ENCODE results near the gene GLT1D1.

Gene GLT1D1

GRCh38 chr12:128909653-128910052 is 56.4 kb downstream of the GLT1D1 start:
- Histone ChIP-seq H3K79me2 (no peaks in the 10 kb centered on the region), H3K4me3 (ENCODE audit: low read depth, low read length) (no peak overlapping the region), H3K27me3 (ENCODE audit: control insufficient read depth, insufficient read depth, low read length) (no peaks in the 10 kb centered on the region), H3K36me3 (ENCODE audit: control insufficient read depth, insufficient read depth, low read length) (no peaks in the 10 kb centered on the region), H3K4me1 (no peaks in the 10 kb centered on the region), H3K27ac (no peak overlapping the region), H3K4me2 (ENCODE audit: low read length) (no peak overlapping the region), H3K9me3 (ENCODE audit: control insufficient read depth, low read length) (no peaks in the 10 kb centered on the region), H2AFZ (no peak overlapping the region), H3K9ac (no peak overlapping the region)
- no peak for TF ChIP-seq CTCF (IDR thresholded peaks at IDR 0.05)

GRCh38 chr12:128910629-128911028 is 57.4 kb downstream of the GLT1D1 start:
- Histone ChIP-seq H3K79me2 (no peaks in the 10 kb centered on the region), H3K27me3 (ENCODE audit: control insufficient read depth, insufficient read depth, low read length) (no peaks in the 10 kb centered on the region), H2AFZ (no peak overlapping the region), H3K4me1 (no peaks in the 10 kb centered on the region), H3K9ac (no peak overlapping the region), H3K36me3 (ENCODE audit: control insufficient read depth, insufficient read depth, low read length) (no peaks in the 10 kb centered on the region), H3K27ac (no peak overlapping the region), H3K9me3 (ENCODE audit: control insufficient read depth, low read length) (no peaks in the 10 kb centered on the region), H3K4me3 (ENCODE audit: low read depth, low read length) (no peak overlapping the region), H3K4me2 (ENCODE audit: low read length) (no peak overlapping the region)
- no peak for TF ChIP-seq CTCF (IDR thresholded peaks at IDR 0.05)

GRCh38 chr12:128911861-128912260 is 58.6 kb downstream of the GLT1D1 start:
- no peak for TF ChIP-seq CTCF (IDR thresholded peaks at IDR 0.05)
- Histone ChIP-seq H3K9me3 (ENCODE audit: control insufficient read depth, low read length) (no peaks in the 10 kb centered on the region), H3K36me3 (ENCODE audit: control insufficient read depth, insufficient read depth, low read length) (no peaks in the 10 kb centered on the region), H3K4me3 (ENCODE audit: low read depth, low read length) (no peak overlapping the region), H3K27ac (no peak overlapping the region), H3K27me3 (ENCODE audit: control insufficient read depth, insufficient read depth, low read length) (no peaks in the 10 kb centered on the region), H3K4me1 (no peaks in the 10 kb centered on the region), H2AFZ (no peak overlapping the region), H3K79me2 (no peaks in the 10 kb centered on the region), H3K9ac (no peak overlapping the region), H3K4me2 (ENCODE audit: low read length) (no peak overlapping the region)

GRCh38 chr12:128914908-128915563 is 61.8 kb downstream of the GLT1D1 start:
- H3K4me3 ChIP-seq (ENCODE audit: low read depth, low read length) = no peak overlapping the region
- H3K4me2 ChIP-seq (ENCODE audit: low read length) = no peak overlapping the region
- TF ChIP-seq CTCF (IDR thresholded peaks at IDR 0.05) = no peak
- no peaks in the 10 kb centered on the region for H3K4me1 ChIP-seq
- H3K27me3 ChIP-seq (ENCODE audit: control insufficient read depth, insufficient read depth, low read length) = no peaks in the 10 kb centered on the region
- H3K9ac ChIP-seq = no peak overlapping the region
- no peak overlapping the region for H3K27ac ChIP-seq
- no peaks in the 10 kb centered on the region for H3K79me2 ChIP-seq
- H3K36me3 ChIP-seq (ENCODE audit: control insufficient read depth, insufficient read depth, low read length) = no peaks in the 10 kb centered on the region
- no peak overlapping the region for H2AFZ ChIP-seq
- H3K9me3 ChIP-seq (ENCODE audit: control insufficient read depth, low read length) = no peaks in the 10 kb centered on the region

GRCh38 chr12:128916425-128916824 is 63.1 kb downstream of the GLT1D1 start:
- no peak for TF ChIP-seq CTCF (IDR thresholded peaks at IDR 0.05)
- no peak overlapping the region for H3K27ac ChIP-seq
- H3K4me3 ChIP-seq (ENCODE audit: low read depth, low read length) = no peak overlapping the region
- no peak overlapping the region for H3K4me2 ChIP-seq (ENCODE audit: low read length)
- no peaks in the 10 kb centered on the region for H3K79me2 ChIP-seq
- H2AFZ ChIP-seq = no peak overlapping the region
- no peaks in the 10 kb centered on the region for H3K36me3 ChIP-seq (ENCODE audit: control insufficient read depth, insufficient read depth, low read length)
- H3K4me1 ChIP-seq = no peaks in the 10 kb centered on the region
- H3K9me3 ChIP-seq (ENCODE audit: control insufficient read depth, low read length) = no peaks in the 10 kb centered on the region
- no peak overlapping the region for H3K9ac ChIP-seq
- H3K27me3 ChIP-seq (ENCODE audit: control insufficient read depth, insufficient read depth, low read length) = no peaks in the 10 kb centered on the region

Data from parathyroid adenoma (tissue), 2 donors.